Liver (tissue), 3 donors: ENCODE results near the gene CKM.

ENCODE experiments used
- ATF3 ChIP-seq: IDR thresholded peaks from 2 replicates; pipeline ENCODE4 v1.6.1; 2016; ENCODE audit warnings: antibody characterized with exemption
- CTCF ChIP-seq: fragments of 150-350 bp; IDR thresholded peaks from 2 replicates; pipeline ENCODE4 v1.5.1; 2017; ENCODE audit warnings: improper control_type of control experiment, low read depth, low read length; ENCODE audit not compliant: missing input control
- GABPA ChIP-seq, 2 donors: IDR thresholded peaks in 1 of 2; conservative IDR thresholded peaks in 1 of 2; 2 replicates each; pipeline ENCODE4 v1.6.1; 2016; ENCODE audit warnings: antibody characterized with exemption in 2 of 2, mild to moderate bottlenecking in 1 of 2, moderate library complexity in 1 of 2
- HNF4A ChIP-seq, 2 donors: conservative IDR thresholded peaks; 2 replicates each; pipeline ENCODE4 v1.6.1; 2016; ENCODE audit warnings: antibody characterized with exemption in 2 of 2, mild to moderate bottlenecking in 2 of 2
- MAX ChIP-seq: IDR thresholded peaks from 2 replicates; pipeline ENCODE4 v1.6.1; 2016; ENCODE audit warnings: antibody characterized with exemption
- RAD21 ChIP-seq, 2 donors: IDR thresholded peaks; 2 replicates each; pipeline ENCODE4 v1.6.1; 2016; ENCODE audit warnings: antibody characterized with exemption in 2 of 2, mild to moderate bottlenecking in 2 of 2
- REST ChIP-seq: IDR thresholded peaks from 2 replicates; pipeline ENCODE4 v1.6.1; 2016; ENCODE audit warnings: antibody characterized with exemption, mild to moderate bottlenecking
- SP1 ChIP-seq: IDR thresholded peaks from 2 replicates; pipeline ENCODE4 v1.6.1; 2018; ENCODE audit warnings: antibody characterized with exemption, mild to moderate bottlenecking
- YY1 ChIP-seq: IDR thresholded peaks from 2 replicates; pipeline ENCODE4 v1.6.1; 2016; ENCODE audit warnings: antibody characterized with exemption, mild to moderate bottlenecking
- donor health status: healthy.
- donor health status: healthy.

GRCh38 chr19:45323671-45324081, 1.0 kb upstream of the CKM start:
- TF ChIP-seq RAD21 (IDR thresholded peaks at IDR 0.05) (no peak), CTCF (no peak), SP1 (no peak), YY1 (no peak), MAX (no peak), REST (no peak), ATF3 (no peak), HNF4A (conservative IDR thresholded peaks at IDR 0.05) (no peak), GABPA (IDR thresholded peaks at IDR 0.05 in 1 of 2, conservative IDR thresholded peaks at IDR 0.05 in 1 of 2) (no peak)
